ENCODE data around the gene UTP3.
A peak's percentile ranks its signal among the peaks of the same experiment; 100 is the strongest.
"Not testable (repeated sequence)": the region's sequence is repeated elsewhere in the genome, so short reads cannot be mapped to it uniquely, and the experiment has no call there.

UTP3 gene

GRCh38 chr4:70718811-70719604 lies 30.7 kb downstream of the UTP3 start:
- DNase-seq, result no peak

GRCh38 chr4:70721747-70722146 lies 33.4 kb downstream of the UTP3 start, which contains the start of gene RUFY3:
TSS of gene RUFY3 (plus strand) at chr4:70721964. CDS start at chr4:70722574, 610 bp downstream.
- peak; percentile 93 for DNase-seq

- DNase-seq, result peak; percentile 35
Observed at GRCh38 chr4:70722199-70722791, 34.0 kb downstream of the UTP3 start.

GRCh38 chr4:70724463-70724862 lies 36.1 kb downstream of the UTP3 start:
- no peak for DNase-seq

- DNase-seq, result no peak
Observed at GRCh38 chr4:70725633-70726032, 37.3 kb downstream of the UTP3 start.

GRCh38 chr4:70726515-70726914 lies 38.2 kb downstream of the UTP3 start:
- not testable (repeated sequence) for DNase-seq

GRCh38 chr4:70728091-70728490 lies 39.8 kb downstream of the UTP3 start:
- DNase-seq, result no peak

GRCh38 chr4:70732878-70733277 lies 44.5 kb downstream of the UTP3 start:
- not testable (repeated sequence) for DNase-seq

GRCh38 chr4:70734168-70734954 lies 46.0 kb downstream of the UTP3 start:
- DNase-seq, result no peak

- DNase-seq, result no peak
Observed at GRCh38 chr4:70734971-70735370, 46.6 kb downstream of the UTP3 start.

GRCh38 chr4:70735915-70736314 lies 47.6 kb downstream of the UTP3 start:
- not testable (repeated sequence) for DNase-seq

- DNase-seq, result no peak
Observed at GRCh38 chr4:70737006-70737405, 48.7 kb downstream of the UTP3 start.

GRCh38 chr4:70737409-70737808 lies 49.1 kb downstream of the UTP3 start:
- DNase-seq, result no peak

GRCh38 chr4:70739496-70740337 lies 51.4 kb downstream of the UTP3 start:
- DNase-seq, result no peak
